Measurements from ENCODE around the gene ST6GAL2.

The ST6GAL2 gene

DNA sequence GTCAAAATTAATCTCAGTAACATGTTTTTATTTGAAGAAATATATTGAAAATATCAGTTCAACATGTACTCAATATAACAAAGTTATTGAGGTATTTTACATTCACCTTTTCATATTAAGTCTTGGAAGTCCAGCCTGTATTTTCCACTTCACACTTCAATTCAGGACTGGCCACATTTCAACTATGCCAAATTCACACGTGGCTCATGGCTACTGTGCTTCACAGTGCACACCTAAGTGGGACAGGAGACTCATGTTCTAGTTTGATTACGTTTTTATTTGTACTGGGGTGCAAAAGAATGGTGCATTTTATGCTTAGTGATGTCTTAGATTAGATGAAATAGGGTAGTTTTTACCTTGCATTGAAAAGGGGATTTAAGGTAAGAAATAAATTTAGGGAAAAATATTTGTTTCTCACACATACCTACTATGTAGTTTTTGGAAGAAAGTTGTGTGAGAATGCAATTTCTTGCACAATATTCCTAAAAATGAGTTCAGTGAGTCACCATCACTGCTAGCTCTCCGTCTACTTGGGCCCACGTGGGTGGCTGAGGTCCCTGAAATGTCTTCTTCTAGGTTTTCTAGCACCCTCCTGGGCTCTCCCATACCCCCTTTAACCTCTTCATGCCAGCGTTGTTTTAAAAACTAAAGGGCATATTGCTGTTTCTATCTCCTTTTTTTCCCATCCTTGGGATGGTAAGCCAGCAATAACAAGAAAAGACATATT, 87.0 kb downstream of the ST6GAL2 start:
- no peak overlapping the region for H3K4me3 ChIP-seq (ENCODE audit: low read depth, low read length)
- TF ChIP-seq CTCF (IDR thresholded peaks at IDR 0.05; ENCODE audit: low read depth, low read length, missing control alignments), result no peak
- no peak for DNase-seq (ENCODE audit: low read depth)

GRCh38 chr2:106797494-106797893, 88.5 kb downstream of the ST6GAL2 start:
- no peak for TF ChIP-seq CTCF (IDR thresholded peaks at IDR 0.05; ENCODE audit: low read depth, low read length, missing control alignments)
- no peak for DNase-seq (ENCODE audit: low read depth)
- H3K4me3 ChIP-seq (ENCODE audit: low read depth, low read length), result no peak overlapping the region

DNA sequence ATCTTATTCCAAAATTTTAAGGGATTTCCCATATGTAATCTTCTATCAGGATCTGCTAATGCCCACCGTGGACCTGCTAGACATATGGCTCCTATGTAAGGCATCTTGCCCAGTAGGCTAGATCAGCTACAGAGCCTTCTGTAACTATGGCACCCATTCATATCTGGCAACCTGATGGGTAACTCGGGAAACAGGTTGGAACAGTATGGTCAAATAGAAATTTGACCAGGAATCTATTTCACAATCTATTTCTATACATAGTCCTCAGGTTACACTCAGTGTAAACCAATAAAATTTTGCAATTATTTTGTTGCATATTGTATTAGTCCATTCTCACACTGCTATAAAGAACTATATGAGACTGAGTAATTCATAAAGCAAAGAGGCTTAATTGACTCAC, 93.3 kb downstream of the ST6GAL2 start:
- DNase-seq (ENCODE audit: low read depth), result no peak
- no peak overlapping the region for H3K4me3 ChIP-seq (ENCODE audit: low read depth, low read length)
- TF ChIP-seq CTCF (IDR thresholded peaks at IDR 0.05; ENCODE audit: low read depth, low read length, missing control alignments), result no peak

DNA sequence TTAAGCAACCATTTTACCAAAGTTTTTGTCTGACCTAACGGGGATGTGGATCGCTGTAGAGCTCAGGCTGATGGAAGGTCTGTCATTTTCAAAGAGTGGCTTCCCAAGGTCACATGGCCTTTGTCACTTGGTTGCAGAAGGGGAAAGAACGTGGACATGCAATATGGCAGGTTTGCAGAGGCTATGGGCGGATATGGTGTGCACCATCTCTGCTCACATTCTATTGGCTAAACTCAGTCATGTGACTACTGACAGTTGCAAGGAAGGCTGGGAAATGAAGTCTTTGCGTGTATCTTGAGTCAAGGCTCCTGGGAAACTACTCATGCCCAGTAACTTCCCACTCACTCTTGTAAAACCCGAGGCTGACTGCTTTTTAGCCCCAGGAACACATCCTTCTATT, 96.8 kb downstream of the ST6GAL2 start:
- H3K4me3 ChIP-seq (ENCODE audit: low read depth, low read length), result no peak overlapping the region
- DNase-seq (ENCODE audit: low read depth), result peak; percentile 8
- no peak for TF ChIP-seq CTCF (IDR thresholded peaks at IDR 0.05; ENCODE audit: low read depth, low read length, missing control alignments)

DNA sequence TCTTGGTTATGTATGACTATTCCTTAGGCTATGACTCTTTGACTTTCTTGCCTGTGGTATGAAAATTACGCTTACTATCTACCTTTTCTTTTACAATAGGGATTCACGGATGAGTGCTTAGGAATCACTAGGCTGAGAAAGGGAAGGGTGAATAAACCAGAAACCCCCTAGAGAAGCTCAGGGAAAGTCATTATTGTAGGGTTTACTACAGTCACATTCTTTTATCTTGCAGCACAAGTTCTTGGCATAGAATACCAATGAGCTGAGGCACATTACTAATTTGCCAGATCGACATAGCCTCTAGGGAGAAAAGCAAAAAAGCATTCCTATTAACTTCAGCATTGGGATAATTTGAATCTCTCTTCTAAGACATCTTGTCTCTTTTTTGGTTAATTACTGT, 103.3 kb downstream of the ST6GAL2 start:
- TF ChIP-seq CTCF (IDR thresholded peaks at IDR 0.05; ENCODE audit: low read depth, low read length, missing control alignments), result no peak
- DNase-seq (ENCODE audit: low read depth), result no peak
- H3K4me3 ChIP-seq (ENCODE audit: low read depth, low read length), result no peak overlapping the region

GRCh38 chr2:106781196-106781595, 104.8 kb downstream of the ST6GAL2 start:
- no peak overlapping the region for H3K4me3 ChIP-seq (ENCODE audit: low read depth, low read length)
- DNase-seq (ENCODE audit: low read depth), result no peak
- no peak for TF ChIP-seq CTCF (IDR thresholded peaks at IDR 0.05; ENCODE audit: low read depth, low read length, missing control alignments)

- H3K4me3 ChIP-seq (ENCODE audit: low read depth, low read length), result no peak overlapping the region
- no peak for TF ChIP-seq CTCF (IDR thresholded peaks at IDR 0.05; ENCODE audit: low read depth, low read length, missing control alignments)
- DNase-seq (ENCODE audit: low read depth), result no peak
Measured at GRCh38 chr2:106771811-106772210, 114.2 kb downstream of the ST6GAL2 start.

All from GM12864 (cell line).